Nephron progenitor cell (in vitro differentiated cells): ENCODE measurements around the gene TBC1D1.

Experiments
- DNase-seq: peaks from one replicate; pipeline ENCODE4 v3.0.0; 2021
- H3K27ac Mint-ChIP-seq: 2 replicates; pipeline ENCODE4 v1.8.0; 2021; ENCODE audit warnings: mild to moderate bottlenecking, moderate library complexity, mixed read lengths
- H3K27me3 Mint-ChIP-seq: 2 replicates; pipeline ENCODE4 v1.8.0; 2021; ENCODE audit warnings: mild to moderate bottlenecking, low read depth, mixed read lengths; ENCODE audit not compliant: poor library complexity
- H3K36me3 Mint-ChIP-seq: 2 replicates; pipeline ENCODE4 v1.8.0; 2021; ENCODE audit warnings: low read depth, mixed read lengths
- H3K4me1 Mint-ChIP-seq: 2 replicates; pipeline ENCODE4 v1.8.0; 2021; ENCODE audit warnings: mixed read lengths
- H3K4me3 Mint-ChIP-seq: 2 replicates; pipeline ENCODE4 v1.8.0; 2021; ENCODE audit warnings: mild to moderate bottlenecking, moderate library complexity, mixed read lengths
- H3K9me3 Mint-ChIP-seq: 2 replicates; pipeline ENCODE4 v1.8.0; 2021; ENCODE audit warnings: mild to moderate bottlenecking, moderate library complexity, mixed read lengths
- CTCF ChIP-seq: fragments of 200-600 bp; sonication (generic); IDR thresholded peaks from 2 replicates; pipeline ENCODE4 v1.5.0; 2021; ENCODE audit warnings: antibody characterized with exemption

Gene TBC1D1

GRCh38 chr4:38090455-38091246 is 199.8 kb downstream of the TBC1D1 start:
- Mint-ChIP-seq H3K36me3 (peaks cover 31% of the 10 kb centered on the region), H3K4me1 (peaks cover 17% of the 10 kb centered on the region), H3K4me3 (no peak overlapping the region), H3K9me3 (no peaks in the 10 kb centered on the region), H3K27me3 (no peaks in the 10 kb centered on the region), H3K27ac (no peak overlapping the region)
- no peak for DNase-seq
- no peak for TF ChIP-seq CTCF

GRCh38 chr4:38091636-38092035 is 200.8 kb downstream of the TBC1D1 start:
- H3K4me1 Mint-ChIP-seq, result peaks cover 8% of the 10 kb centered on the region
- DNase-seq, result no peak
- H3K9me3 Mint-ChIP-seq, result no peaks in the 10 kb centered on the region
- H3K27me3 Mint-ChIP-seq, result no peaks in the 10 kb centered on the region
- no peak overlapping the region for H3K27ac Mint-ChIP-seq
- no peak for TF ChIP-seq CTCF
- H3K4me3 Mint-ChIP-seq, result no peak overlapping the region
- H3K36me3 Mint-ChIP-seq, result peaks cover 40% of the 10 kb centered on the region

GRCh38 chr4:38092701-38093100 is 201.8 kb downstream of the TBC1D1 start:
- no peaks in the 10 kb centered on the region for H3K9me3 Mint-ChIP-seq
- H3K27ac Mint-ChIP-seq, result no peak overlapping the region
- TF ChIP-seq CTCF, result no peak
- no peaks in the 10 kb centered on the region for H3K4me1 Mint-ChIP-seq
- no peak overlapping the region for H3K4me3 Mint-ChIP-seq
- H3K27me3 Mint-ChIP-seq, result no peaks in the 10 kb centered on the region
- no peak for DNase-seq
- peaks cover 37% of the 10 kb centered on the region for H3K36me3 Mint-ChIP-seq

GRCh38 chr4:38094419-38094818 is 203.5 kb downstream of the TBC1D1 start:
- no peaks in the 10 kb centered on the region for H3K9me3 Mint-ChIP-seq
- H3K27ac Mint-ChIP-seq, result no peak overlapping the region
- H3K36me3 Mint-ChIP-seq, result peaks cover 37% of the 10 kb centered on the region
- H3K4me1 Mint-ChIP-seq, result no peaks in the 10 kb centered on the region
- no peak overlapping the region for H3K4me3 Mint-ChIP-seq
- no peak for DNase-seq
- TF ChIP-seq CTCF, result no peak
- no peaks in the 10 kb centered on the region for H3K27me3 Mint-ChIP-seq

- Mint-ChIP-seq H3K27ac (no peak overlapping the region), H3K4me3 (no peak overlapping the region), H3K4me1 (no peaks in the 10 kb centered on the region), H3K27me3 (no peaks in the 10 kb centered on the region), H3K9me3 (no peaks in the 10 kb centered on the region), H3K36me3 (peaks cover 32% of the 10 kb centered on the region)
- TF ChIP-seq CTCF, result no peak
- DNase-seq, result no peak
These were observed 204.8 kb downstream of the TBC1D1 start for GRCh38 chr4:38095691-38096090.

- Mint-ChIP-seq H3K4me3 (no peak overlapping the region), H3K27me3 (no peaks in the 10 kb centered on the region), H3K36me3 (peaks cover 21% of the 10 kb centered on the region), H3K27ac (no peak overlapping the region), H3K4me1 (peaks cover 6% of the 10 kb centered on the region), H3K9me3 (no peaks in the 10 kb centered on the region)
- no peak for TF ChIP-seq CTCF
- no peak for DNase-seq
These were observed 206.9 kb downstream of the TBC1D1 start for GRCh38 chr4:38097818-38098217.
